GM19238 (cell line): ENCODE results near the gene PAPSS1.
A peak's percentile ranks its signal among the peaks of the same experiment; 100 is the strongest.
"Not testable (repeated sequence)": the region's sequence is repeated elsewhere in the genome, so short reads cannot be mapped to it uniquely, and the experiment has no call there.

ENCODE experiments used
- DNase-seq: peaks from one replicate; pipeline ENCODE4 v3.0.0; 2011; ENCODE audit warnings: low spot score; ENCODE audit not compliant: insufficient read length

The PAPSS1 gene

GRCh38 chr4:107719922-107720722, at the start of gene PAPSS1:
Gene PAPSS1, minus strand, starts transcription at chr4:107720234. Its CDS starts 55 bp downstream, at chr4:107720179.
- peak; percentile 79 for DNase-seq

- DNase-seq: no peak
Measured at GRCh38 chr4:107760281-107760947, 40.4 kb upstream of the PAPSS1 start.

- DNase-seq: no peak
Measured at GRCh38 chr4:107757864-107758476, 37.9 kb upstream of the PAPSS1 start.

- no peak for DNase-seq
Measured at GRCh38 chr4:107757283-107757682, 37.2 kb upstream of the PAPSS1 start.

- DNase-seq: no peak
Measured at GRCh38 chr4:107755841-107756356, 35.9 kb upstream of the PAPSS1 start.

- DNase-seq: no peak
Measured at GRCh38 chr4:107751670-107752069, 31.6 kb upstream of the PAPSS1 start.

- no peak for DNase-seq
Measured at GRCh38 chr4:107747748-107748486, 27.9 kb upstream of the PAPSS1 start.

- no peak for DNase-seq
Measured at GRCh38 chr4:107746161-107746560, 26.1 kb upstream of the PAPSS1 start.

GRCh38 chr4:107744532-107744931, 24.5 kb upstream of the PAPSS1 start:
- DNase-seq: no peak

GRCh38 chr4:107743532-107743931, 23.5 kb upstream of the PAPSS1 start:
- no peak for DNase-seq

GRCh38 chr4:107742791-107743190, 22.8 kb upstream of the PAPSS1 start:
- no peak for DNase-seq

GRCh38 chr4:107742196-107742595, 22.2 kb upstream of the PAPSS1 start:
- no peak for DNase-seq

- DNase-seq: no peak
Measured at GRCh38 chr4:107740950-107741701, 21.1 kb upstream of the PAPSS1 start.

- DNase-seq: no peak
Measured at GRCh38 chr4:107740381-107740780, 20.3 kb upstream of the PAPSS1 start.

GRCh38 chr4:107737450-107737849, 17.4 kb upstream of the PAPSS1 start:
- DNase-seq: no peak

- no peak for DNase-seq
Measured at GRCh38 chr4:107736924-107737448, 17.0 kb upstream of the PAPSS1 start.

- DNase-seq: no peak
Measured at GRCh38 chr4:107736037-107736436, 16.0 kb upstream of the PAPSS1 start.

GRCh38 chr4:107734120-107734519, 14.1 kb upstream of the PAPSS1 start:
- no peak for DNase-seq

GRCh38 chr4:107733431-107733925, 13.4 kb upstream of the PAPSS1 start:
- no peak for DNase-seq

GRCh38 chr4:107729050-107729449, 9.0 kb upstream of the PAPSS1 start:
- not testable (repeated sequence) for DNase-seq
